WTC11 (cell line): ENCODE data around the gene KRTAP10-3. TPM values are rescaled to one million over a fixed set of nuclear protein-coding genes. Genes with fewer than 3 reads are reported as not detected.

Experiments
- ATAC-seq: fragments of 200-7000 bp; cut with Tn5 transposase; 2 replicates; pipeline ENCODE4 v1.10.0; 2021; ENCODE audit warnings: mild to moderate bottlenecking, moderate library complexity
- CTCF ChIA-PET: fragments of 300-600 bp; sonication (Branson Sonifier 250); formaldehyde crosslinking; loops from one replicate; lab custom pipeline; 2021; ENCODE audit warnings: antibody characterized with exemption; lab: Charles Lee
- POLR2A ChIA-PET: fragments of 350-600 bp; sonication (Branson Sonifier 250); formaldehyde crosslinking; loops from one replicate; lab custom pipeline; 2021; ENCODE audit warnings: antibody characterized with exemption; lab: Charles Lee
- DNase-seq: peaks from one replicate; pipeline ENCODE4 v3.0.0; 2021; ENCODE audit warnings: low spot score
- H3K27ac Mint-ChIP-seq: 2 replicates; pipeline ENCODE4 v1.8.0; 2021; ENCODE audit warnings: mixed read lengths
- H3K27me3 Mint-ChIP-seq: 2 replicates; pipeline ENCODE4 v1.8.0; 2021; ENCODE audit warnings: low read depth, mild to moderate bottlenecking, moderate library complexity, mixed read lengths
- H3K36me3 Mint-ChIP-seq: 2 replicates; pipeline ENCODE4 v1.8.0; 2021; ENCODE audit warnings: mixed read lengths
- H3K4me1 Mint-ChIP-seq: 2 replicates; pipeline ENCODE4 v1.8.0; 2022; ENCODE audit warnings: mixed read lengths
- H3K4me3 Mint-ChIP-seq: 2 replicates; pipeline ENCODE4 v1.8.0; 2021; ENCODE audit warnings: mild to moderate bottlenecking, moderate library complexity, mixed read lengths
- H3K9me3 Mint-ChIP-seq: 2 replicates; pipeline ENCODE4 v1.8.0; 2021; ENCODE audit warnings: mixed read lengths
- CREB1 ChIP-seq: sonication (generic); formaldehyde crosslinking; IDR thresholded peaks from 2 replicates; pipeline ENCODE4 v1.8.0; 2023; ENCODE audit warnings: mild to moderate bottlenecking, missing genetic modification reagents
- ELF4 ChIP-seq: sonication (generic); formaldehyde crosslinking; IDR thresholded peaks from 2 replicates; pipeline ENCODE4 v1.8.1; 2022; ENCODE audit warnings: low read depth, mild to moderate bottlenecking, moderate library complexity, missing genetic modification reagents
- ETV6 ChIP-seq: sonication (generic); formaldehyde crosslinking; IDR thresholded peaks from 2 replicates; pipeline ENCODE4 v1.8.1; 2022; ENCODE audit warnings: mild to moderate bottlenecking, missing genetic modification reagents
- IRF2 ChIP-seq: sonication (generic); formaldehyde crosslinking; IDR thresholded peaks from 2 replicates; pipeline ENCODE4 v1.8.0; 2022; ENCODE audit warnings: low read depth, missing genetic modification reagents, borderline replicate concordance
- NFYB ChIP-seq: sonication (generic); formaldehyde crosslinking; conservative IDR thresholded peaks from 2 replicates; pipeline ENCODE4 v1.8.0; 2022; ENCODE audit warnings: low read depth, missing genetic modification reagents
- SMAD3 ChIP-seq: sonication (generic); formaldehyde crosslinking; IDR thresholded peaks from 2 replicates; pipeline ENCODE4 v1.8.0; 2022; ENCODE audit warnings: missing genetic modification reagents, mild to moderate bottlenecking, borderline replicate concordance
- total RNA-seq: library from RNA; stranded (reverse); gene quantifications from 3 replicates; pipeline ENCODE4 v1.2.3, GENCODE V29; 2021
- TF ChIP-seq, protein P1 (sequence below): fragments of 250-450 bp; sonication (Bioruptor Pico); IDR thresholded peaks from 2 replicates; pipeline ENCODE4 v1.9.0; 2021; ENCODE audit warnings: mild to moderate bottlenecking, borderline replicate concordance
- TF ChIP-seq, protein P2 (sequence below): sonication (generic); formaldehyde crosslinking; IDR thresholded peaks from 2 replicates; pipeline ENCODE4 v1.8.1; 2022; ENCODE audit warnings: mild to moderate bottlenecking, moderate library complexity, missing genetic modification reagents
- TF ChIP-seq, protein P3 (sequence below): fragments of 250-450 bp; sonication (Bioruptor Pico); IDR thresholded peaks from 2 replicates; pipeline ENCODE4 v1.9.0; 2021; ENCODE audit warnings: mild to moderate bottlenecking
- TF ChIP-seq, protein P4 (sequence below): fragments of 200-600 bp; IDR thresholded peaks from 2 replicates; pipeline ENCODE4 v1.8.0; 2022; ENCODE audit warnings: antibody characterized with exemption
- TF ChIP-seq, protein P5 (sequence below): sonication (generic); formaldehyde crosslinking; conservative IDR thresholded peaks from 2 replicates; pipeline ENCODE4 v1.8.1; 2023; ENCODE audit warnings: mild to moderate bottlenecking, low read depth, missing genetic modification reagents, moderate library complexity
- TF ChIP-seq, protein P6 (sequence below): fragments of 250-450 bp; sonication (Bioruptor Pico); IDR thresholded peaks from 2 replicates; pipeline ENCODE4 v1.9.0; 2021; ENCODE audit warnings: moderate library complexity, mild to moderate bottlenecking, inconsistent platforms, borderline replicate concordance
- TF ChIP-seq, protein P7 (sequence below): sonication (generic); formaldehyde crosslinking; IDR thresholded peaks from 2 replicates; pipeline ENCODE4 v1.8.1; 2023; ENCODE audit warnings: mild to moderate bottlenecking, missing genetic modification reagents, moderate library complexity

KRTAP10-3 gene
- total RNA-seq, 1 experiment from 2014 or later: not detected

DNA sequence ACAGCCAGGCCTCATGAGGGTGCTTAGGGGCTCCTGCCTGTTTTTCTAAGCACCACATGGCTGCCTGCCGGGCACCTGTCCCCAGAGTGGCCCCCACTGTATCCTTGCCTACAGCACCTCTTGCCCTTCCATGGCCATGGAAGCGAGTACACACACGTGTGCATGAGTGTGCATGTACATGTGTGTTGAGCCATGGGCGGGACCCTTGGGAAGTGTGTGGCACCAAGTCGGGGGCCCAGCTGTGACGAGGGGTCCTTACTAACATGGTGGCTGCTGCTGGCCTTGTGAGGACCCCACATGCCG lies 44.4 kb downstream of the KRTAP10-3 start:
- no peak for DNase-seq
- no peaks in the 10 kb centered on the region; the same call in 1 of the 2 replicates for H3K27me3 Mint-ChIP-seq
- H3K4me3 Mint-ChIP-seq: no peak overlapping the region
- H3K36me3 Mint-ChIP-seq: no peaks in the 10 kb centered on the region
- ChIA-PET POLR2A (no interaction called here), CTCF (no interaction called here)
- no peak for ATAC-seq
- H3K4me1 Mint-ChIP-seq: peaks cover 5% of the 10 kb centered on the region; the same call in 1 of the 2 replicates
- peaks cover 10% of the 10 kb centered on the region for H3K9me3 Mint-ChIP-seq
- no peak overlapping the region for H3K27ac Mint-ChIP-seq
- TF ChIP-seq, protein P1, sequence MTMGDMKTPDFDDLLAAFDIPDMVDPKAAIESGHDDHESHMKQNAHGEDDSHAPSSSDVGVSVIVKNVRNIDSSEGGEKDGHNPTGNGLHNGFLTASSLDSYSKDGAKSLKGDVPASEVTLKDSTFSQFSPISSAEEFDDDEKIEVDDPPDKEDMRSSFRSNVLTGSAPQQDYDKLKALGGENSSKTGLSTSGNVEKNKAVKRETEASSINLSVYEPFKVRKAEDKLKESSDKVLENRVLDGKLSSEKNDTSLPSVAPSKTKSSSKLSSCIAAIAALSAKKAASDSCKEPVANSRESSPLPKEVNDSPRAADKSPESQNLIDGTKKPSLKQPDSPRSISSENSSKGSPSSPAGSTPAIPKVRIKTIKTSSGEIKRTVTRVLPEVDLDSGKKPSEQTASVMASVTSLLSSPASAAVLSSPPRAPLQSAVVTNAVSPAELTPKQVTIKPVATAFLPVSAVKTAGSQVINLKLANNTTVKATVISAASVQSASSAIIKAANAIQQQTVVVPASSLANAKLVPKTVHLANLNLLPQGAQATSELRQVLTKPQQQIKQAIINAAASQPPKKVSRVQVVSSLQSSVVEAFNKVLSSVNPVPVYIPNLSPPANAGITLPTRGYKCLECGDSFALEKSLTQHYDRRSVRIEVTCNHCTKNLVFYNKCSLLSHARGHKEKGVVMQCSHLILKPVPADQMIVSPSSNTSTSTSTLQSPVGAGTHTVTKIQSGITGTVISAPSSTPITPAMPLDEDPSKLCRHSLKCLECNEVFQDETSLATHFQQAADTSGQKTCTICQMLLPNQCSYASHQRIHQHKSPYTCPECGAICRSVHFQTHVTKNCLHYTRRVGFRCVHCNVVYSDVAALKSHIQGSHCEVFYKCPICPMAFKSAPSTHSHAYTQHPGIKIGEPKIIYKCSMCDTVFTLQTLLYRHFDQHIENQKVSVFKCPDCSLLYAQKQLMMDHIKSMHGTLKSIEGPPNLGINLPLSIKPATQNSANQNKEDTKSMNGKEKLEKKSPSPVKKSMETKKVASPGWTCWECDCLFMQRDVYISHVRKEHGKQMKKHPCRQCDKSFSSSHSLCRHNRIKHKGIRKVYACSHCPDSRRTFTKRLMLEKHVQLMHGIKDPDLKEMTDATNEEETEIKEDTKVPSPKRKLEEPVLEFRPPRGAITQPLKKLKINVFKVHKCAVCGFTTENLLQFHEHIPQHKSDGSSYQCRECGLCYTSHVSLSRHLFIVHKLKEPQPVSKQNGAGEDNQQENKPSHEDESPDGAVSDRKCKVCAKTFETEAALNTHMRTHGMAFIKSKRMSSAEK (CRISPR knock-in tag): no peak
- TF ChIP-seq, protein P2, sequence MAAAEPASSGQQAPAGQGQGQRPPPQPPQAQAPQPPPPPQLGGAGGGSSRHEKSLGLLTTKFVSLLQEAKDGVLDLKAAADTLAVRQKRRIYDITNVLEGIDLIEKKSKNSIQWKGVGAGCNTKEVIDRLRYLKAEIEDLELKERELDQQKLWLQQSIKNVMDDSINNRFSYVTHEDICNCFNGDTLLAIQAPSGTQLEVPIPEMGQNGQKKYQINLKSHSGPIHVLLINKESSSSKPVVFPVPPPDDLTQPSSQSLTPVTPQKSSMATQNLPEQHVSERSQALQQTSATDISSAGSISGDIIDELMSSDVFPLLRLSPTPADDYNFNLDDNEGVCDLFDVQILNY (CRISPR knock-in tag): no peak
- TF ChIP-seq CREB1: no peak
- TF ChIP-seq, protein P3, sequence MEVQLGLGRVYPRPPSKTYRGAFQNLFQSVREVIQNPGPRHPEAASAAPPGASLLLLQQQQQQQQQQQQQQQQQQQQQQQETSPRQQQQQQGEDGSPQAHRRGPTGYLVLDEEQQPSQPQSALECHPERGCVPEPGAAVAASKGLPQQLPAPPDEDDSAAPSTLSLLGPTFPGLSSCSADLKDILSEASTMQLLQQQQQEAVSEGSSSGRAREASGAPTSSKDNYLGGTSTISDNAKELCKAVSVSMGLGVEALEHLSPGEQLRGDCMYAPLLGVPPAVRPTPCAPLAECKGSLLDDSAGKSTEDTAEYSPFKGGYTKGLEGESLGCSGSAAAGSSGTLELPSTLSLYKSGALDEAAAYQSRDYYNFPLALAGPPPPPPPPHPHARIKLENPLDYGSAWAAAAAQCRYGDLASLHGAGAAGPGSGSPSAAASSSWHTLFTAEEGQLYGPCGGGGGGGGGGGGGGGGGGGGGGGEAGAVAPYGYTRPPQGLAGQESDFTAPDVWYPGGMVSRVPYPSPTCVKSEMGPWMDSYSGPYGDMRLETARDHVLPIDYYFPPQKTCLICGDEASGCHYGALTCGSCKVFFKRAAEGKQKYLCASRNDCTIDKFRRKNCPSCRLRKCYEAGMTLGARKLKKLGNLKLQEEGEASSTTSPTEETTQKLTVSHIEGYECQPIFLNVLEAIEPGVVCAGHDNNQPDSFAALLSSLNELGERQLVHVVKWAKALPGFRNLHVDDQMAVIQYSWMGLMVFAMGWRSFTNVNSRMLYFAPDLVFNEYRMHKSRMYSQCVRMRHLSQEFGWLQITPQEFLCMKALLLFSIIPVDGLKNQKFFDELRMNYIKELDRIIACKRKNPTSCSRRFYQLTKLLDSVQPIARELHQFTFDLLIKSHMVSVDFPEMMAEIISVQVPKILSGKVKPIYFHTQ: no peak
- TF ChIP-seq ETV6 (CRISPR knock-in tag): no peak
- TF ChIP-seq IRF2 (CRISPR knock-in tag): no peak
- TF ChIP-seq, protein P4, sequence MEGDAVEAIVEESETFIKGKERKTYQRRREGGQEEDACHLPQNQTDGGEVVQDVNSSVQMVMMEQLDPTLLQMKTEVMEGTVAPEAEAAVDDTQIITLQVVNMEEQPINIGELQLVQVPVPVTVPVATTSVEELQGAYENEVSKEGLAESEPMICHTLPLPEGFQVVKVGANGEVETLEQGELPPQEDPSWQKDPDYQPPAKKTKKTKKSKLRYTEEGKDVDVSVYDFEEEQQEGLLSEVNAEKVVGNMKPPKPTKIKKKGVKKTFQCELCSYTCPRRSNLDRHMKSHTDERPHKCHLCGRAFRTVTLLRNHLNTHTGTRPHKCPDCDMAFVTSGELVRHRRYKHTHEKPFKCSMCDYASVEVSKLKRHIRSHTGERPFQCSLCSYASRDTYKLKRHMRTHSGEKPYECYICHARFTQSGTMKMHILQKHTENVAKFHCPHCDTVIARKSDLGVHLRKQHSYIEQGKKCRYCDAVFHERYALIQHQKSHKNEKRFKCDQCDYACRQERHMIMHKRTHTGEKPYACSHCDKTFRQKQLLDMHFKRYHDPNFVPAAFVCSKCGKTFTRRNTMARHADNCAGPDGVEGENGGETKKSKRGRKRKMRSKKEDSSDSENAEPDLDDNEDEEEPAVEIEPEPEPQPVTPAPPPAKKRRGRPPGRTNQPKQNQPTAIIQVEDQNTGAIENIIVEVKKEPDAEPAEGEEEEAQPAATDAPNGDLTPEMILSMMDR: no peak
- no peak for TF ChIP-seq ELF4 (CRISPR knock-in tag)
- TF ChIP-seq, protein P5, sequence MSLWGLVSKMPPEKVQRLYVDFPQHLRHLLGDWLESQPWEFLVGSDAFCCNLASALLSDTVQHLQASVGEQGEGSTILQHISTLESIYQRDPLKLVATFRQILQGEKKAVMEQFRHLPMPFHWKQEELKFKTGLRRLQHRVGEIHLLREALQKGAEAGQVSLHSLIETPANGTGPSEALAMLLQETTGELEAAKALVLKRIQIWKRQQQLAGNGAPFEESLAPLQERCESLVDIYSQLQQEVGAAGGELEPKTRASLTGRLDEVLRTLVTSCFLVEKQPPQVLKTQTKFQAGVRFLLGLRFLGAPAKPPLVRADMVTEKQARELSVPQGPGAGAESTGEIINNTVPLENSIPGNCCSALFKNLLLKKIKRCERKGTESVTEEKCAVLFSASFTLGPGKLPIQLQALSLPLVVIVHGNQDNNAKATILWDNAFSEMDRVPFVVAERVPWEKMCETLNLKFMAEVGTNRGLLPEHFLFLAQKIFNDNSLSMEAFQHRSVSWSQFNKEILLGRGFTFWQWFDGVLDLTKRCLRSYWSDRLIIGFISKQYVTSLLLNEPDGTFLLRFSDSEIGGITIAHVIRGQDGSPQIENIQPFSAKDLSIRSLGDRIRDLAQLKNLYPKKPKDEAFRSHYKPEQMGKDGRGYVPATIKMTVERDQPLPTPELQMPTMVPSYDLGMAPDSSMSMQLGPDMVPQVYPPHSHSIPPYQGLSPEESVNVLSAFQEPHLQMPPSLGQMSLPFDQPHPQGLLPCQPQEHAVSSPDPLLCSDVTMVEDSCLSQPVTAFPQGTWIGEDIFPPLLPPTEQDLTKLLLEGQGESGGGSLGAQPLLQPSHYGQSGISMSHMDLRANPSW (CRISPR knock-in tag): no peak
- TF ChIP-seq, protein P6, sequence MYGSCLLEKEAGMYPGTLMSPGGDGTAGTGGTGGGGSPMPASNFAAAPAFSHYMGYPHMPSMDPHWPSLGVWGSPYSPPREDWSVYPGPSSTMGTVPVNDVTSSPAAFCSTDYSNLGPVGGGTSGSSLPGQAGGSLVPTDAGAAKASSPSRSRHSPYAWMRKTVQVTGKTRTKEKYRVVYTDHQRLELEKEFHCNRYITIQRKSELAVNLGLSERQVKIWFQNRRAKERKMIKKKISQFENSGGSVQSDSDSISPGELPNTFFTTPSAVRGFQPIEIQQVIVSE (CRISPR knock-in tag): no peak
- TF ChIP-seq, protein P7, sequence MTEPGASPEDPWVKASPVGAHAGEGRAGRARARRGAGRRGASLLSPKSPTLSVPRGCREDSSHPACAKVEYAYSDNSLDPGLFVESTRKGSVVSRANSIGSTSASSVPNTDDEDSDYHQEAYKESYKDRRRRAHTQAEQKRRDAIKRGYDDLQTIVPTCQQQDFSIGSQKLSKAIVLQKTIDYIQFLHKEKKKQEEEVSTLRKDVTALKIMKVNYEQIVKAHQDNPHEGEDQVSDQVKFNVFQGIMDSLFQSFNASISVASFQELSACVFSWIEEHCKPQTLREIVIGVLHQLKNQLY (CRISPR knock-in tag): no peak
- TF ChIP-seq SMAD3: no peak
- TF ChIP-seq NFYB (CRISPR knock-in tag): no peak
